Body of pancreas (tissue), 4 donors: ENCODE measurements around the gene ACADL.
A peak's percentile ranks its signal among the peaks of the same experiment; 100 is the strongest.

Source experiments
- POLR2A ChIP-seq, 3 donors: fragments of 450-650 bp; IDR thresholded peaks; one replicate each; pipeline ENCODE4 v1.6.1; 2016; ENCODE audit warnings: antibody characterized with exemption in 3 of 3, mild to moderate bottlenecking in 2 of 3
- TF ChIP-seq, protein P1 (sequence below), 7 experiments: fragments of 450-650 bp in 4 of 7; fragments of 200-600 bp in 3 of 7; sonication (generic) in 3 of 7; IDR thresholded peaks; one replicate each; pipeline ENCODE4 v1.5.1; 2016 to 2019; ENCODE audit warnings: antibody characterized with exemption in 7 of 7

DNA sequence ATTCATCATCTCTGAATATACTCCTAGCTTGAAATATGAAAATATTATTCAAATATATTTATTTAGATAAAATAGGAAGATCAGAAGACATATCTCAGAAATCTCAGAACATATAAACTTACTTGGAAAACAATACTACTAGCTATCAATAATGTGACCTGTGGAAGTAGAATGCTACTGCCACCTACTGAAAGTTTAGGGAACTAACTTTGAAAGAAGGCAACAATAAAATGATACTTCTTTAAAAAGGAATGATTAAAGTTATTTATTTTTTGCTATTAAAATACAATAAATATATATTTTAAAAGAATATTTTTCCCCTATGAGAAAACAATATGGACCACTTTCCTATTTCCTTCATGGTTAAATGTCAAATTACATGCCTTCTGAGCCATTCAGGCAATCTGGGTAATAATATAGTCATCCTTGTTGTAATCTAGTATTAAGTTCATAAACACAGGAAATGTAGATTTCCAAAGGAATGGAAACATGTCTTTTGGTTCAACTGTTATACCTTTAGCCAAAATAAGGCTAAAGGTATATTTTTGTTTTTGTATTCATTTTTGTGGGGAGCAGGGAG, 26.0 kb downstream of the ACADL start:
- TF ChIP-seq, protein P1, sequence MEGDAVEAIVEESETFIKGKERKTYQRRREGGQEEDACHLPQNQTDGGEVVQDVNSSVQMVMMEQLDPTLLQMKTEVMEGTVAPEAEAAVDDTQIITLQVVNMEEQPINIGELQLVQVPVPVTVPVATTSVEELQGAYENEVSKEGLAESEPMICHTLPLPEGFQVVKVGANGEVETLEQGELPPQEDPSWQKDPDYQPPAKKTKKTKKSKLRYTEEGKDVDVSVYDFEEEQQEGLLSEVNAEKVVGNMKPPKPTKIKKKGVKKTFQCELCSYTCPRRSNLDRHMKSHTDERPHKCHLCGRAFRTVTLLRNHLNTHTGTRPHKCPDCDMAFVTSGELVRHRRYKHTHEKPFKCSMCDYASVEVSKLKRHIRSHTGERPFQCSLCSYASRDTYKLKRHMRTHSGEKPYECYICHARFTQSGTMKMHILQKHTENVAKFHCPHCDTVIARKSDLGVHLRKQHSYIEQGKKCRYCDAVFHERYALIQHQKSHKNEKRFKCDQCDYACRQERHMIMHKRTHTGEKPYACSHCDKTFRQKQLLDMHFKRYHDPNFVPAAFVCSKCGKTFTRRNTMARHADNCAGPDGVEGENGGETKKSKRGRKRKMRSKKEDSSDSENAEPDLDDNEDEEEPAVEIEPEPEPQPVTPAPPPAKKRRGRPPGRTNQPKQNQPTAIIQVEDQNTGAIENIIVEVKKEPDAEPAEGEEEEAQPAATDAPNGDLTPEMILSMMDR (IDR thresholded peaks at IDR 0.05): peak; percentile 48 to 83 (median 75)
- no peak for TF ChIP-seq POLR2A (IDR thresholded peaks at IDR 0.05)
